Measurements from ENCODE around the gene SAC3D1. TPM values are rescaled to one million over a fixed set of nuclear protein-coding genes. Genes with fewer than 3 reads are reported as not detected.
A peak's percentile ranks its signal among the peaks of the same experiment; 100 is the strongest.

Gene SAC3D1
- total RNA-seq, 2 experiments from 2014 or later = 35.9 to 40.5 TPM

DNA sequence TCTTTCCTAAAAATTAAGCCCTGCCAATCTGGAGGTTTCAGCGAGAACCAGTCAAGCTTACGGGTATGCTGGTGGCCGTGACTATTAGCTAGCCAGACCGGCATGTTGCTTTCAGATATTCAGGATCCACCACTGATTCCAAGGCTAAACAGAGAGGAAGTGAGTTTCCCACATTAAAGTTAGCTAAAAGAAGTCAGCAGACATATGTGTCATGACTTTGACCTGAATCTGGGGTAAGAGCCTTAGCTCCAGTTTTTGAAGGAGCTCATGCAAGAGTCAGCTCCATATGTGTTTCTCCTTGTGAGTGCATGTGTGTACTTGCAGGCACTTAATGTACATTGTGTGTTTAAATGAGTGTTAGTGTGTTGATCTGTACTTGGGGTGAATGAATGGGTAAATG lies 44.4 kb downstream of the SAC3D1 start:
- no peak for DNase-seq
- Mint-ChIP-seq H3K4me1 (peaks cover 44% of the 10 kb centered on the region), H3K36me3 (ENCODE audit: low read depth) (peaks cover 42% of the 10 kb centered on the region), H3K27me3 (no peaks in the 10 kb centered on the region), H3K4me3 (peak overlapping the region; percentile 98), H3K9me3 (no peaks in the 10 kb centered on the region), H3K27ac (peak overlapping the region; percentile 99)
- ChIA-PET POLR2A (interaction anchor here (0.6 kb wide), 1 partner anchor 9 kb away, joined by 4 read pairs; no protein-coding TSS in a partner anchor), CTCF (interaction anchor here (0.5 to 2.5 kb wide), 6 partner anchors 9 to 71 kb away, joined by 3 to 8 read pairs (median 4); partner anchors contain the start of genes ARL2, FAU, MRPL49 and TM7SF2)

DNA sequence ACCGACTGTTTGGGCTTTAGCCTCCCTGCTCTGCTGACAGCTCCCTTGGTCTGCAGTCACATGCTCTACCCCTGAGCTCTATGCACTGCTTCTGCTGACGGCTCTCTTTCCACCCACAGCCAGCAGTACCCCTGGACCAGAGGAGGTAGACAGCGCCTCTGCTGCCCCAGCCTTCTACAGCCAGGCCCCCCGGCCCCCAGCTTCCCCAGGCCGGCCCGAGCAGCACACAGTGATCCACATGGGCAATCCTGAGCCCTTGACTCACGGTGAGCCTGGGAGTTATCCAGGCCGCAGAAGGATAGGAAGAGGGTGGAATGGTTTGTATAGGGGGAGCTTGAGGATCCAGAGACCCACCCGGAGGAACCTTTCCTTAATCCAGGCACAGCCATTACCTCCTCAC lies 45.8 kb downstream of the SAC3D1 start:
- POLR2A ChIA-PET = no interaction called here
- Mint-ChIP-seq H3K9me3 (no peaks in the 10 kb centered on the region), H3K36me3 (ENCODE audit: low read depth) (peaks cover 32% of the 10 kb centered on the region), H3K4me1 (peaks cover 33% of the 10 kb centered on the region), H3K27me3 (no peaks in the 10 kb centered on the region), H3K27ac (no peak overlapping the region), H3K4me3 (no peak overlapping the region)
- DNase-seq = no peak
- CTCF ChIA-PET = interaction anchor here (2.5 kb wide), 1 partner anchor 24 kb away, joined by 8 read pairs; the partner anchor contains the start of gene TM7SF2

DNA sequence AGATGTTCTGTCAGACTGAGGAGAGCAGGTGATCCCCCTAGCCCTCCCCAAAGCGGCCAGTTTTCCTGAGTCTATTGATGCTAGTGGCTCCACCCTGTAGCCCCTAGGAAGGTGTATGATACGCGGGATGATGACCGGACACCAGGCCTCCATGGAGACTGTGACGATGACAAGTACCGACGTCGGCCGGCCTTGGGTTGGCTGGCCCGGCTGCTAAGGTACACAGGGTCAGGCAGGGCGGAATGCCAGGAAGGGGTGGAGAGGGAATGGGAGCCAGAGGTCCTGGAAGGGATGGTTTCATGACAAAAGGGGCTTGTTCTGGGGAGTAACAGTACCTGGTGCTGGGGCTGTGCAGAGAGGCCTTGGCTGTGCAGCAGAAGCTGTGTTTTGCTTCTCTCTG lies 46.2 kb downstream of the SAC3D1 start:
- no peak overlapping the region for H3K4me3 Mint-ChIP-seq
- ChIA-PET CTCF (interaction anchor here (2.5 kb wide), 1 partner anchor 24 kb away, joined by 8 read pairs; the partner anchor contains the start of gene TM7SF2), POLR2A (no interaction called here)
- peaks cover 28% of the 10 kb centered on the region for H3K36me3 Mint-ChIP-seq (ENCODE audit: low read depth)
- H3K27ac Mint-ChIP-seq = no peak overlapping the region
- peaks cover 29% of the 10 kb centered on the region for H3K4me1 Mint-ChIP-seq
- no peaks in the 10 kb centered on the region for H3K9me3 Mint-ChIP-seq
- no peak for DNase-seq
- H3K27me3 Mint-ChIP-seq = no peaks in the 10 kb centered on the region

GRCh38 chr11:65087827-65088226 lies 46.8 kb downstream of the SAC3D1 start:
- Mint-ChIP-seq H3K36me3 (ENCODE audit: low read depth) (peaks cover 25% of the 10 kb centered on the region), H3K27ac (no peak overlapping the region)
- POLR2A ChIA-PET = no interaction called here

GRCh38 chr11:65089621-65090020 lies 48.6 kb downstream of the SAC3D1 start:
- Mint-ChIP-seq H3K27ac (no peak overlapping the region), H3K4me1 (peaks cover 12% of the 10 kb centered on the region), H3K27me3 (no peaks in the 10 kb centered on the region), H3K9me3 (no peaks in the 10 kb centered on the region), H3K36me3 (ENCODE audit: low read depth) (peaks cover 13% of the 10 kb centered on the region), H3K4me3 (no peak overlapping the region)
- POLR2A ChIA-PET = interaction anchor here (0.6 kb wide), 1 partner anchor 27 kb away, joined by 4 read pairs; no protein-coding TSS in a partner anchor
- CTCF ChIA-PET = interaction anchor here (1.3 kb wide), 1 partner anchor 21 kb away, joined by 4 read pairs; no protein-coding TSS in a partner anchor
- DNase-seq = no peak

More at GRCh38 chr11:65087827-65088226, 46.8 kb downstream of the SAC3D1 start:
- Mint-ChIP-seq H3K4me3 (no peak overlapping the region), H3K9me3 (no peaks in the 10 kb centered on the region), H3K4me1 (peaks cover 24% of the 10 kb centered on the region), H3K27me3 (no peaks in the 10 kb centered on the region)
- CTCF ChIA-PET = interaction anchor here (1.4 kb wide), 1 partner anchor 61 kb away, joined by 3 read pairs; no protein-coding TSS in a partner anchor
- DNase-seq = no peak

GRCh38 chr11:65090628-65091027 lies 49.6 kb downstream of the SAC3D1 start:
- Mint-ChIP-seq H3K27ac (no peak overlapping the region), H3K27me3 (no peaks in the 10 kb centered on the region), H3K4me3 (no peak overlapping the region), H3K9me3 (no peaks in the 10 kb centered on the region), H3K4me1 (peaks cover 5% of the 10 kb centered on the region), H3K36me3 (ENCODE audit: low read depth) (peaks cover 12% of the 10 kb centered on the region)
- no peak for DNase-seq
- CTCF ChIA-PET = interaction anchor here (0.6 to 1.3 kb wide), 4 partner anchors 16 to 215 kb away, joined by 3 to 5 read pairs (median 4); no protein-coding TSS in a partner anchor
- POLR2A ChIA-PET = no interaction called here

Small RNA genes lying within 50 kb of the gene (microRNA-seq; reads per million reads assigned to microRNA genes)
- 1.3 reads per million for gene MIR6879 (ENCODE audit: borderline microRNAs expressed, borderline replicate concordance)

Other genes starting within 250 kb of the SAC3D1 start
- gene MAP4K2, start 238.0 kb upstream of the SAC3D1 start, total RNA-seq = 10 to 100 TPM; 86.6 to 91.2 TPM
- gene MEN1, start 230.7 kb upstream of the SAC3D1 start, total RNA-seq = 10 to 100 TPM; 35.1 to 38.7 TPM
- 1 to 10 TPM in 1 of 2 experiments, under 1 TPM in 1; 0.42 to 1.3 TPM for gene CDC42BPG, start 196.6 kb upstream of the SAC3D1 start, total RNA-seq
- gene EHD1, start 162.6 kb upstream of the SAC3D1 start, total RNA-seq = 100 to 1,000 TPM; 131 to 149 TPM
- 10 to 100 TPM; 23.0 to 25.7 TPM for gene ATG2A, start 124.0 kb upstream of the SAC3D1 start, total RNA-seq
- gene PPP2R5B, start 116.5 kb upstream of the SAC3D1 start, total RNA-seq = 10 to 100 TPM; 12.0 to 13.7 TPM
- not detected for gene GPHA2, start 105.3 kb upstream of the SAC3D1 start, total RNA-seq
- gene MAJIN, start 69.1 kb upstream of the SAC3D1 start, total RNA-seq = under 1 TPM; 0.20 to 0.54 TPM
- under 1 TPM in 1 of 2 experiments, not detected in 1; 0.10 TPM for gene BATF2, start 44.2 kb upstream of the SAC3D1 start, total RNA-seq
- 10 to 100 TPM; 62.4 to 65.3 TPM for gene ARL2, start 27.1 kb upstream of the SAC3D1 start, total RNA-seq
- gene SNX15, start 13.8 kb upstream of the SAC3D1 start, total RNA-seq = 10 to 100 TPM; 28.3 to 34.8 TPM
- 1 to 10 TPM; 6.3 to 7.3 TPM for gene NAALADL1, start 17.3 kb downstream of the SAC3D1 start, total RNA-seq
- gene CDCA5, start 42.8 kb downstream of the SAC3D1 start, total RNA-seq = 100 to 1,000 TPM; 105 to 109 TPM
- 10 to 100 TPM; 27.2 to 29.8 TPM for gene ZFPL1, start 43.0 kb downstream of the SAC3D1 start, total RNA-seq
- gene VPS51, start 55.0 kb downstream of the SAC3D1 start, total RNA-seq = 100 to 1,000 TPM; 146 to 148 TPM
- gene TM7SF2, start 70.7 kb downstream of the SAC3D1 start, total RNA-seq = 10 to 100 TPM; 26.1 to 27.7 TPM
- gene ZNHIT2, start 76.5 kb downstream of the SAC3D1 start, total RNA-seq = 1 to 10 TPM; 8.6 to 9.9 TPM
- gene FAU, start 80.9 kb downstream of the SAC3D1 start, total RNA-seq = 1,000 to 10,000 TPM; 1,051 to 1,116 TPM
- gene MRPL49, start 81.1 kb downstream of the SAC3D1 start, total RNA-seq = 10 to 100 TPM; 49.5 to 55.4 TPM
- gene SYVN1, start 93.3 kb downstream of the SAC3D1 start, total RNA-seq = 10 to 100 TPM; 40.5 to 42.2 TPM
- not detected for gene SPDYC, start 129.0 kb downstream of the SAC3D1 start, total RNA-seq
- gene CAPN1, start 140.7 kb downstream of the SAC3D1 start, total RNA-seq = 100 to 1,000 TPM; 192 to 207 TPM
- gene POLA2, start 220.8 kb downstream of the SAC3D1 start, total RNA-seq = 10 to 100 TPM; 47.7 to 55.2 TPM